SU-DHL-6 (cell line): ENCODE measurements around the gene LRRC3.

Source experiments
- EZH2phosphoT487 ChIP-seq: fragments of 200-600 bp; sonication (generic), shearing (Covaris generic); conservative IDR thresholded peaks from 2 replicates; pipeline ENCODE4 v1.6.1; 2018; ENCODE audit warnings: mild to moderate bottlenecking, antibody characterized with exemption, low read length, moderate library complexity, mixed read lengths
- TF ChIP-seq, protein P1 (sequence below): fragments of 200-600 bp; sonication (generic); IDR thresholded peaks from one replicate; pipeline ENCODE4 v1.5.1; 2017; ENCODE audit warnings: antibody characterized with exemption, mild to moderate bottlenecking, low read length, moderate library complexity; ENCODE audit not compliant: insufficient read depth, poor library complexity, severe bottlenecking

DNA sequence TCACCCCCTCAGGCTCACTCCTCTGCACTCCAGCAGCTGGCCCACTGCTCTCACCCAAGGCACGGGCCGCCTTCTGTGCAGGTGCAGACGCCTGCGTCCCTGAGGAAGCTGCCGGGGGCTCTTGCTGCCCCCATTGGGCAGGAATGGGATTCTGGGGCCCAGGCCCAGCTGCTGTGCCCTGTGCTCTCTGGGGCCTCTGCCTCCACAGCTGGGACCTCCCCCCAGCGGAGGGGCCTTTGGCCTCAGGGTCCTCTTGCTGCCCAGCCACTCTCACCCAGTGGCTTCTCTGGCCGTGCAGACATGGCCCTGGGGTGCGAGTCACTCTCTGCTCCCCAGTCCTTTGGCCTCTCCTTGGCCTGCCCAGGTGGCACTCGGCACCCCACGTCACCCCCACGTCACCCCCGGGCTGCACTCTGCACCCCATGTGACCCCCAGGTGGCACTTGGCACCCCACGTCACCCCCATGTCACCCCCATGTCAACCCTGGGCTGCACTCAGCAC lies 19.1 kb upstream of the LRRC3 start:
- TF ChIP-seq, protein P1, sequence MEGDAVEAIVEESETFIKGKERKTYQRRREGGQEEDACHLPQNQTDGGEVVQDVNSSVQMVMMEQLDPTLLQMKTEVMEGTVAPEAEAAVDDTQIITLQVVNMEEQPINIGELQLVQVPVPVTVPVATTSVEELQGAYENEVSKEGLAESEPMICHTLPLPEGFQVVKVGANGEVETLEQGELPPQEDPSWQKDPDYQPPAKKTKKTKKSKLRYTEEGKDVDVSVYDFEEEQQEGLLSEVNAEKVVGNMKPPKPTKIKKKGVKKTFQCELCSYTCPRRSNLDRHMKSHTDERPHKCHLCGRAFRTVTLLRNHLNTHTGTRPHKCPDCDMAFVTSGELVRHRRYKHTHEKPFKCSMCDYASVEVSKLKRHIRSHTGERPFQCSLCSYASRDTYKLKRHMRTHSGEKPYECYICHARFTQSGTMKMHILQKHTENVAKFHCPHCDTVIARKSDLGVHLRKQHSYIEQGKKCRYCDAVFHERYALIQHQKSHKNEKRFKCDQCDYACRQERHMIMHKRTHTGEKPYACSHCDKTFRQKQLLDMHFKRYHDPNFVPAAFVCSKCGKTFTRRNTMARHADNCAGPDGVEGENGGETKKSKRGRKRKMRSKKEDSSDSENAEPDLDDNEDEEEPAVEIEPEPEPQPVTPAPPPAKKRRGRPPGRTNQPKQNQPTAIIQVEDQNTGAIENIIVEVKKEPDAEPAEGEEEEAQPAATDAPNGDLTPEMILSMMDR: no peak
- no peak for TF ChIP-seq EZH2phosphoT487
